ENCODE data around the gene ALDH1L1.

GRCh38 chr3:126158912-126159454, 21.4 kb downstream of the ALDH1L1 start:
- TF ChIP-seq ZNF609 (CRISPR knock-in tag; IDR thresholded peaks at IDR 0.05; ENCODE audit: borderline replicate concordance) (no peak), POLR2AphosphoS5 (IDR thresholded peaks at IDR 0.05; ENCODE audit: low read depth, low read length) (no peak), MTA3 (CRISPR knock-in tag; IDR thresholded peaks at IDR 0.05) (no peak), POLR2AphosphoS2 (IDR thresholded peaks at IDR 0.05; ENCODE audit: low read depth, low read length) (no peak), TRIM24 (CRISPR knock-in tag; IDR thresholded peaks at IDR 0.05) (no peak), USF2 (IDR thresholded peaks at IDR 0.05; ENCODE audit: low read depth, low read length) (no peak), USF2 (CRISPR knock-in tag; IDR thresholded peaks at IDR 0.05; ENCODE audit: borderline replicate concordance) (no peak), CTCF (CRISPR knock-in tag; IDR thresholded peaks at IDR 0.05) (no peak), CAMTA2 (CRISPR knock-in tag; IDR thresholded peaks at IDR 0.05; ENCODE audit: borderline replicate concordance) (no peak), MLXIP (CRISPR knock-in tag; IDR thresholded peaks at IDR 0.05; ENCODE audit: borderline replicate concordance) (no peak), ZBTB7A (CRISPR knock-in tag; IDR thresholded peaks at IDR 0.05) (no peak), POLR2A (IDR thresholded peaks at IDR 0.05; ENCODE audit: insufficient read depth in 1 of 2, low read depth in 2 of 2, low read length in 2 of 2) (no peak), MLX (CRISPR knock-in tag; IDR thresholded peaks at IDR 0.05) (no peak), SMAD3 (CRISPR knock-in tag; IDR thresholded peaks at IDR 0.05) (no peak), PBX2 (CRISPR knock-in tag; IDR thresholded peaks at IDR 0.05) (no peak)

Measured in HepG2 (cell line).